Stimulated activated CD8-positive, alpha-beta memory T cell treated with anti-CD3 and anti-CD28 coated beads, Interleukin-4, amount 100 ng/mL, for 48 hours (primary cell): ENCODE measurements around the gene ECSCR.
A peak's percentile ranks its signal among the peaks of the same experiment; 100 is the strongest.
"Not testable (repeated sequence)": the region's sequence is repeated elsewhere in the genome, so short reads cannot be mapped to it uniquely, and the experiment has no call there.

Source experiments
- DNase-seq: peaks from one replicate; pipeline ENCODE4 v3.0.0-alpha.2; 2020

Gene ECSCR

GRCh38 chr5:139462586-139463276 lies at the start of gene ECSCR:
Gene ECSCR (minus strand): TSS chr5:139462743. CDS start chr5:139462670, 73 bp downstream.
- DNase-seq: no peak

GRCh38 chr5:139504722-139505121 lies 42.2 kb upstream of the ECSCR start:
- DNase-seq: not testable (repeated sequence)

GRCh38 chr5:139503879-139504278 lies 41.3 kb upstream of the ECSCR start:
- DNase-seq: not testable (repeated sequence)

GRCh38 chr5:139503036-139503817 lies 40.7 kb upstream of the ECSCR start:
- DNase-seq: not testable (repeated sequence)

- DNase-seq: no peak
These were observed 38.8 kb upstream of the ECSCR start for GRCh38 chr5:139501381-139501780.

GRCh38 chr5:139495638-139496435 lies 33.3 kb upstream of the ECSCR start:
- no peak for DNase-seq

- DNase-seq: no peak
These were observed 32.3 kb upstream of the ECSCR start for GRCh38 chr5:139494832-139495231.

- no peak for DNase-seq
These were observed 31.7 kb upstream of the ECSCR start for GRCh38 chr5:139494256-139494655.

GRCh38 chr5:139492700-139493192 lies 30.2 kb upstream of the ECSCR start:
- DNase-seq: no peak

GRCh38 chr5:139488260-139488659 lies 25.7 kb upstream of the ECSCR start:
- DNase-seq: no peak

- no peak for DNase-seq
These were observed 23.7 kb upstream of the ECSCR start for GRCh38 chr5:139486201-139486600.

GRCh38 chr5:139482890-139483208 lies 20.3 kb upstream of the ECSCR start:
- DNase-seq: not testable (repeated sequence)

- DNase-seq: peak; percentile 81
These were observed 19.7 kb upstream of the ECSCR start, which contains the start of gene STING1 for GRCh38 chr5:139482050-139482889. Gene STING1 (minus strand): TSS chr5:139482758. CDS start chr5:139481704, 1,054 bp downstream.

GRCh38 chr5:139481580-139482049 lies 19.1 kb upstream of the ECSCR start:
- DNase-seq: no peak

GRCh38 chr5:139481122-139481533 lies 18.6 kb upstream of the ECSCR start:
- DNase-seq: no peak

GRCh38 chr5:139479729-139480128 lies 17.2 kb upstream of the ECSCR start:
- not testable (repeated sequence) for DNase-seq

- DNase-seq: not testable (repeated sequence)
These were observed 16.3 kb upstream of the ECSCR start for GRCh38 chr5:139478657-139479423.

GRCh38 chr5:139475865-139476617 lies 13.5 kb upstream of the ECSCR start:
- DNase-seq: no peak

GRCh38 chr5:139474890-139475791 lies 12.6 kb upstream of the ECSCR start:
- no peak for DNase-seq
